Uterus (tissue), 4 donors: ENCODE results near the gene MACIR. TPM values are rescaled to one million over a fixed set of nuclear protein-coding genes. Genes with fewer than 3 reads are reported as not detected.

Experiments used
- DNase-seq, 2 donors: peaks; one replicate each; pipeline ENCODE4 v3.0.0-alpha.2; 2019 to 2020
- H3K27ac ChIP-seq, 2 donors: fragments of 200-600 bp; sonication (generic); 1 replicate in 1 of 2; 2 replicates in 1 of 2; pipeline ENCODE4 v1.5.1; 2016 to 2018
- H3K27me3 ChIP-seq, 2 donors: fragments of 200-600 bp; sonication (generic); one replicate each; pipeline ENCODE4 v1.5.1; 2018 to 2019; ENCODE audit warnings: control low read depth in 1 of 2
- H3K36me3 ChIP-seq, 2 donors: fragments of 200-600 bp; sonication (generic); one replicate each; pipeline ENCODE4 v1.5.1; 2019; ENCODE audit warnings: control low read depth in 1 of 2
- H3K4me1 ChIP-seq, 2 donors: fragments of 200-600 bp; sonication (generic); one replicate each; pipeline ENCODE4 v1.5.1; 2018 to 2019; ENCODE audit warnings: control low read depth in 1 of 2
- H3K4me3 ChIP-seq, 2 donors: fragments of 200-600 bp; sonication (generic); 1 replicate in 1 of 2; 2 replicates in 1 of 2; pipeline ENCODE4 v1.5.1; 2018 to 2019; ENCODE audit warnings: mild to moderate bottlenecking in 1 of 2
- H3K9me3 ChIP-seq, 2 donors: fragments of 200-600 bp; sonication (generic); one replicate each; pipeline ENCODE4 v1.5.1; 2019; ENCODE audit warnings: control low read depth in 1 of 2
- POLR2A ChIP-seq, 2 donors: fragments of 450-650 bp; IDR thresholded peaks; one replicate each; pipeline ENCODE4 v1.6.1; 2016; ENCODE audit warnings: antibody characterized with exemption in 2 of 2, mild to moderate bottlenecking in 1 of 2, moderate library complexity in 1 of 2
- intact Hi-C: fragments of 100-400 bp; cut with DNase I; formaldehyde crosslinking; loops from one replicate; pipeline ENCODE4 v1.15.1; 2023; ENCODE audit warnings: low total_unique reads
- total RNA-seq, 4 donors: library from RNA; depleted of rRNA in 3 of 4; stranded (reverse); fragments of >200 nt in 3 of 4; gene quantifications; one replicate each; pipeline versions ENCODE4 v1.1.0 to v1.2.4, GENCODE V29; 2014 to 2023
- TF ChIP-seq, protein P1 (sequence below), 4 experiments: fragments of 200-600 bp in 2 of 4; fragments of 450-650 bp in 2 of 4; sonication (generic) in 2 of 4; IDR thresholded peaks; one replicate each; pipeline ENCODE4 v1.5.1; 2016 to 2019; ENCODE audit warnings: antibody characterized with exemption in 4 of 4, mild to moderate bottlenecking in 2 of 4, moderate library complexity in 1 of 4
- donor health status: DM: yes; HTN: yes; CAD: no.

Gene MACIR, protein sequence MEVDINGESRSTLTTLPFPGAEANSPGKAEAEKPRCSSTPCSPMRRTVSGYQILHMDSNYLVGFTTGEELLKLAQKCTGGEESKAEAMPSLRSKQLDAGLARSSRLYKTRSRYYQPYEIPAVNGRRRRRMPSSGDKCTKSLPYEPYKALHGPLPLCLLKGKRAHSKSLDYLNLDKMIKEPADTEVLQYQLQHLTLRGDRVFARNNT
- total RNA-seq: 10 to 100 TPM in 1 of 4 donors, 1 to 10 TPM in 2, under 1 TPM in 1; 0.51 to 14.9 (median 6.5) TPM

DNA sequence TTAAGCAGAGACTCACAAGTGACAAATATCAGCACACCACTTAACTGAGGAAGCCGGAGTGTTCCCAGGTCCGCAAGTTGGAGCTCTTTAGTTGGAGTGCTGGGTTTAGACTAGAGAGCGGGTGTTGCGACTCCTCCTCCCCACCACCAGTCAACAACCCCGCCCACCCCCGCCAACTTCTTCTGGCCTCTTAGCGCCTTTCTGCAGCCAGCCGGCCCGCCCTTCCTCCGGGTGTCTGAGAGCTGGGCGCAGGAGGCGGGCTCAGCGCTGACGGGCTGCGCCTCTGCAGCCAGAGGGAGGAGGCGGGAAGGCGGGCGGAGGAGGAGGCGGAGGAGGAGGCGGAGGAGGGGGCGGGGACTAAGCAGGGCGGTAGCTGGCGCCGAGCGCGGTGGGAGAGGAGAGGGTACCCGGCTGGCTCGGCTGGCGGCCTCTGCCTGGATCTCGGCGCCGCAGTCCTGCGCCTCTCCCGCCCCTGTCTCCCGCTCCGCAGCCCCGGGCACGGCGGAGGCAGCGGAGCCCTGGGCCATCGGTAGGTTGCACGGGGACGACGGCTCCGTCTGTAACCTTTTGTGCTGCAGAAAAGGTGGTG lies at the start of gene MACIR:
TSS of gene MACIR (plus strand) at position 396 of the 589 bp plus-strand sequence. CDS start 17,157 bp downstream, outside the sequence.
- H3K4me1 ChIP-seq: no peaks in the 10 kb centered on the region
- no peaks in the 10 kb centered on the region for H3K36me3 ChIP-seq
- peak within 1 kb of the TSS; percentile 69 to 82 for H3K4me3 ChIP-seq
- peak; percentile 94 to 96 for DNase-seq
- H3K27me3 ChIP-seq: no peaks in the 10 kb centered on the region
- H3K27ac ChIP-seq: peak within 1 kb of the TSS; percentile 78 to 85
- H3K9me3 ChIP-seq: no peaks in the 10 kb centered on the region
- intact Hi-C loops: no loop called here
- TF ChIP-seq, protein P1, sequence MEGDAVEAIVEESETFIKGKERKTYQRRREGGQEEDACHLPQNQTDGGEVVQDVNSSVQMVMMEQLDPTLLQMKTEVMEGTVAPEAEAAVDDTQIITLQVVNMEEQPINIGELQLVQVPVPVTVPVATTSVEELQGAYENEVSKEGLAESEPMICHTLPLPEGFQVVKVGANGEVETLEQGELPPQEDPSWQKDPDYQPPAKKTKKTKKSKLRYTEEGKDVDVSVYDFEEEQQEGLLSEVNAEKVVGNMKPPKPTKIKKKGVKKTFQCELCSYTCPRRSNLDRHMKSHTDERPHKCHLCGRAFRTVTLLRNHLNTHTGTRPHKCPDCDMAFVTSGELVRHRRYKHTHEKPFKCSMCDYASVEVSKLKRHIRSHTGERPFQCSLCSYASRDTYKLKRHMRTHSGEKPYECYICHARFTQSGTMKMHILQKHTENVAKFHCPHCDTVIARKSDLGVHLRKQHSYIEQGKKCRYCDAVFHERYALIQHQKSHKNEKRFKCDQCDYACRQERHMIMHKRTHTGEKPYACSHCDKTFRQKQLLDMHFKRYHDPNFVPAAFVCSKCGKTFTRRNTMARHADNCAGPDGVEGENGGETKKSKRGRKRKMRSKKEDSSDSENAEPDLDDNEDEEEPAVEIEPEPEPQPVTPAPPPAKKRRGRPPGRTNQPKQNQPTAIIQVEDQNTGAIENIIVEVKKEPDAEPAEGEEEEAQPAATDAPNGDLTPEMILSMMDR (IDR thresholded peaks at IDR 0.05): peak in 3 of 4 experiments; percentile 3 to 14 (median 5)
- peak; percentile 53 to 70 for TF ChIP-seq POLR2A (IDR thresholded peaks at IDR 0.05)

DNA sequence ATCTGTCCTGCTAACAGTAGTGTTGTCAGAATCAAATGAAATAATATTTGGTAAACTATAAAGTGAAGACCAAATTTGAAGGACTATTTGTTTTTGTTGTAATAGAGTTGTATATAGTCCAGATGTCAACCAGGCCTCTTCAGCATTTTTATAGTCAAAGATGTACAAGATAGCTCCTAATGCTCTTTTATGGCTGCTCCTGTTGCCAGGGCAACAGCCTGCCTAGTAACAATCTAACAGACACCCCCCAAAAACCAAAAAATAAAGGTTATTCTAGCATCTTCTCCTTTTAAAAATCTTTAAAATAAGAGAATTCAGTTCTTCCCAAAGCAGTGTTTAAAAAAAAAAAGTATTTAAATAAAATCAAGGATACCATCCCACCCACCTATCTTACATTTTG lies 49.5 kb upstream of the MACIR start:
- DNase-seq: no peak
- H3K36me3 ChIP-seq: no peaks in the 10 kb centered on the region
- no peaks in the 10 kb centered on the region for H3K9me3 ChIP-seq
- intact Hi-C loops: no loop called here
- no peaks in the 10 kb centered on the region for H3K27me3 ChIP-seq
- no peaks in the 10 kb centered on the region for H3K4me1 ChIP-seq
- TF ChIP-seq, protein P1 (IDR thresholded peaks at IDR 0.05): no peak
- TF ChIP-seq POLR2A (IDR thresholded peaks at IDR 0.05): no peak
- no peak overlapping the region for H3K4me3 ChIP-seq
- no peak overlapping the region for H3K27ac ChIP-seq

DNA sequence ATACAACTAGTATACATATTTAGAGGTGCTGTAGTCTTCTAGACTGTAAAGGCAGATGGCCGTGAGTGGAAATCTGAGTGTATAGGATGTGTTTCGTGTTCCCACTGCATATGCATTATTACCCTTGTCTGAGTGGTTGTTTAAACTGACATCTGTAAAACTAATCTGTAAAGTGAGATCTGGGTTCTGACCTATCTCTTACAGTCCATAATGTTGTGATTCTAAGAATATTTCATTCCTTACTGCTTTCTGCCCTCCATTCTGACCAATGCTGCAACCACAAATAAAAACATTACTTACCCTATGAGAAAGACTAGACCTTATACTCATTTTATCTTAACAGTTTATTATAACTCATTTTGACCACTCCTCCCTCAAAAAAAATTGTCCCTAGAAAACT lies 47.6 kb upstream of the MACIR start:
- no peaks in the 10 kb centered on the region for H3K27me3 ChIP-seq
- H3K4me3 ChIP-seq: no peak overlapping the region
- no peaks in the 10 kb centered on the region for H3K4me1 ChIP-seq
- H3K27ac ChIP-seq: no peak overlapping the region
- DNase-seq: no peak
- no peaks in the 10 kb centered on the region for H3K9me3 ChIP-seq
- no peaks in the 10 kb centered on the region for H3K36me3 ChIP-seq
- intact Hi-C loops: no loop called here
- TF ChIP-seq POLR2A (IDR thresholded peaks at IDR 0.05): no peak
- TF ChIP-seq, protein P1 (IDR thresholded peaks at IDR 0.05): no peak

DNA sequence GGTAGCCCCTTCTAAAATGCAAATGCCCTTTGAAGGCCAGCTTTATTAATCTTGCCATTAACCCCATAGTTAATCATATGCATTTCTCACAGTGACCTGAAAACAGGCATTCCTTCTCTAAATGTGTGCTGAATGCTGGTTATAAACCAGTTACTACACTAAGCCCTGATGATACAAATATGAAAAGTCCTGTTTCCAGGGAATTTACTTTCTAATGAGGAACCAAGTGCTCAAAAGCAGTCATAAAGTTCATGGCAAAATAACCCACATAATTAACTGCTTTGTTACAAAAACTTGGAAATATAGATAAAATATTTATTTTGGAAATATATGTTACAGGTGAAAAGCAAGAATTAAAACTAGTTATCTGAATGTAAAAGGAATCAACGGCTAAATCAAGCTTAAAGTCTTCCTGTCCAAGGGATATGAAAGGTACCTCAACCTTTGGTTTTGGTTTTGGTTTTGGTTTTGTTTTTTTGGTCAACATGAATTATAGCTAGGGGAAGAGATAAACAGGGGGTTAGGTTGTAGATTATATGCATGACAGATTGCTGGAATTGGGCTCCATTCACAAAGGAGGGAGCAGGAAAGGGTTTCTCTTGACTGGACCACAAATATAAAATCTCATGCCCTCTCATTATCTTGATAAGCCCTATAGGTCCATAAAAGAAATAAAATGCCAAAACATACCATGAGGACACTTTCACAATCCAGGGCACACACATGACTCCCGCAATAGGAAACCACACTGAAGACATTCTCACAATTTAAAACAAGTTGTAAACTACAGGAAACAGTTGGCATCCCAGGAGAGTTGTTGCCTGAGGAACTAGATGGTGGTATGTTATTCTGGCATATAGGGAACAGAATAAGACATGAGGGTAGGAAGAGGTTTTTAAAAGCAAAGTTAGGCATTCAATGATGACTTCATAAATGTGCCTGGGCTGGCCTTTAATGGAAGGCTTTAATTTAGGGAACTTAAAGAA lies 46.7 kb upstream of the MACIR start:
- Histone ChIP-seq H3K36me3 (no peaks in the 10 kb centered on the region), H3K9me3 (no peaks in the 10 kb centered on the region), H3K4me3 (no peak overlapping the region), H3K27me3 (no peaks in the 10 kb centered on the region), H3K27ac (no peak overlapping the region), H3K4me1 (no peaks in the 10 kb centered on the region)
- no peak for TF ChIP-seq POLR2A (IDR thresholded peaks at IDR 0.05)
- TF ChIP-seq, protein P1 (IDR thresholded peaks at IDR 0.05): no peak
- no peak for DNase-seq
- intact Hi-C loops: no loop called here
